ENCODE results near the gene TMEM209.

TMEM209 gene

GRCh38 chr7:130154501-130155317 is 50.5 kb downstream of the TMEM209 start:
- H3K27ac ChIP-seq (replicated peaks; ENCODE audit: low read length) = no peak overlapping the region
- no peak overlapping the region for H4K8ac ChIP-seq (ENCODE audit: low read depth, low read length)
- WGBS, 2 donors (ENCODE audit: extremely low coverage in 2 of 2, insufficient read length in 2 of 2, insufficient replicate concordance in 1 of 2) = no CpG with 5 or more reads among the region's 31 CpGs
- no peak overlapping the region for H3K9ac ChIP-seq (ENCODE audit: low read depth, low read length, poor library complexity)
- H3K27me3 ChIP-seq (ENCODE audit: control insufficient read depth in 3 of 3, insufficient read depth in 3 of 3, low read depth in 1 of 3, low read length in 3 of 3) = no peaks in the 10 kb centered on the region
- peak overlapping the region; percentile 67 for H3K14ac ChIP-seq (ENCODE audit: low read length)
- H2AFZ ChIP-seq (ENCODE audit: low read length) = no peak overlapping the region
- H3K4ac ChIP-seq (ENCODE audit: low read length) = no peak overlapping the region
- H2BK12ac ChIP-seq (ENCODE audit: low read length) = peak overlapping the region; percentile 66
- H3K79me1 ChIP-seq (ENCODE audit: low read depth, low read length) = no peaks in the 10 kb centered on the region
- H2BK15ac ChIP-seq (ENCODE audit: low read length) = no peak overlapping the region
- peaks cover 5 to 11% of the 10 kb centered on the region in 2 donors for H3K9me3 ChIP-seq (replicated peaks in 1 of 2; ENCODE audit: control insufficient read depth in 2 of 2, insufficient read depth in 1 of 2, low read depth in 1 of 2, low read length in 2 of 2)
- peak overlapping the region; percentile 76 for H3K23ac ChIP-seq (ENCODE audit: low read depth, low read length, poor library complexity)
- H3K4me3 ChIP-seq (ENCODE audit: low read length in 2 of 2) = peak overlapping the region in 1 of 2 donors; percentile 33
- no peak overlapping the region for H2BK120ac ChIP-seq (ENCODE audit: low read depth, low read length)
- peaks cover 2 to 8% of the 10 kb centered on the region in 2 donors for H3K4me1 ChIP-seq (ENCODE audit: control insufficient read depth in 2 of 2, insufficient read depth in 1 of 2, low read depth in 1 of 2, low read length in 2 of 2)
- H2BK5ac ChIP-seq (ENCODE audit: low read length) = peak overlapping the region; percentile 77
- peaks cover 6 to 23% of the 10 kb centered on the region in 2 donors for H3K36me3 ChIP-seq (replicated peaks in 1 of 2; ENCODE audit: control insufficient read depth in 2 of 2, insufficient read depth in 2 of 2, low read length in 2 of 2)
- no peak overlapping the region for H4K91ac ChIP-seq (ENCODE audit: low read depth, low read length, poor library complexity)
- no peak for DNase-seq (ENCODE audit: low spot score)
- peak overlapping the region; percentile 69 for H2AK5ac ChIP-seq (ENCODE audit: low read depth, low read length)
- H3K4me2 ChIP-seq (ENCODE audit: insufficient read depth, low read length, poor library complexity, severe bottlenecking) = no peak overlapping the region
- H3K18ac ChIP-seq (ENCODE audit: low read length) = peak overlapping the region; percentile 87

DNA sequence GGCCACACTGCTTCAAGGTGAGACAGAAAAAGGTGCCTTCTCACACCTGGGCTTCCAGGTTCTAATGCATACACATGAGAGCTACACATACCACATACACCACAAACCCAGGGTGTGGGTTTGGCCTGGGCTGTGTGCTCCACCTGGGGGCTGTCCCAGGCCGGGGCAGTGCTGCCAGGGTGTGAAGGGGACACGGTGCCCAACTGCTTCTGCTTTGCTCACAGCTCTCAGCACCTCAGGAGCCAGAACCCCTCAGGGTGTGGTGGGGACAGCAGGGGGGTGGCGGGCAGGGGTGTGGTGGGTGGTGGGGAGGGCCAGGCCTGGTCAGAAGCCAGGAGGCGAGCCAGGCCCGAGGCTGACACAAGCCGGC is 51.1 kb downstream of the TMEM209 start:
- no peaks in the 10 kb centered on the region for H3K27me3 ChIP-seq (ENCODE audit: control insufficient read depth in 3 of 3, insufficient read depth in 3 of 3, low read depth in 1 of 3, low read length in 3 of 3)
- H3K14ac ChIP-seq (ENCODE audit: low read length) = no peak overlapping the region
- no peak overlapping the region for H2BK5ac ChIP-seq (ENCODE audit: low read length)
- no CpG with 5 or more reads among the region's 6 CpGs for WGBS, 2 donors (ENCODE audit: extremely low coverage in 2 of 2, insufficient read length in 2 of 2, insufficient replicate concordance in 1 of 2)
- DNase-seq (ENCODE audit: low spot score) = no peak
- no peak overlapping the region for H2BK15ac ChIP-seq (ENCODE audit: low read length)
- H2AK5ac ChIP-seq (ENCODE audit: low read depth, low read length) = peak overlapping the region; percentile 69
- H2AFZ ChIP-seq (ENCODE audit: low read length) = no peak overlapping the region
- H3K9me3 ChIP-seq (replicated peaks in 1 of 2; ENCODE audit: control insufficient read depth in 2 of 2, insufficient read depth in 1 of 2, low read depth in 1 of 2, low read length in 2 of 2) = peaks cover 5 to 11% of the 10 kb centered on the region in 2 donors
- H2BK12ac ChIP-seq (ENCODE audit: low read length) = no peak overlapping the region
- H3K18ac ChIP-seq (ENCODE audit: low read length) = peak overlapping the region; percentile 39
- no peak overlapping the region for H3K23ac ChIP-seq (ENCODE audit: low read depth, low read length, poor library complexity)
- H2BK120ac ChIP-seq (ENCODE audit: low read depth, low read length) = no peak overlapping the region
- no peak overlapping the region for H4K91ac ChIP-seq (ENCODE audit: low read depth, low read length, poor library complexity)
- H3K4me1 ChIP-seq (ENCODE audit: control insufficient read depth in 2 of 2, insufficient read depth in 1 of 2, low read depth in 1 of 2, low read length in 2 of 2) = peaks cover 2 to 8% of the 10 kb centered on the region in 2 donors
- no peak overlapping the region for H3K4ac ChIP-seq (ENCODE audit: low read length)
- no peaks in the 10 kb centered on the region for H3K79me1 ChIP-seq (ENCODE audit: low read depth, low read length)
- no peak overlapping the region for H4K8ac ChIP-seq (ENCODE audit: low read depth, low read length)
- no peak overlapping the region for H3K4me3 ChIP-seq (ENCODE audit: low read length in 2 of 2)
- H3K27ac ChIP-seq (replicated peaks; ENCODE audit: low read length) = no peak overlapping the region
- no peak overlapping the region for H3K9ac ChIP-seq (ENCODE audit: low read depth, low read length, poor library complexity)
- peaks cover 6 to 19% of the 10 kb centered on the region in 2 donors for H3K36me3 ChIP-seq (replicated peaks in 1 of 2; ENCODE audit: control insufficient read depth in 2 of 2, insufficient read depth in 2 of 2, low read length in 2 of 2)
- H3K4me2 ChIP-seq (ENCODE audit: insufficient read depth, low read length, poor library complexity, severe bottlenecking) = no peak overlapping the region

- no peak for DNase-seq (ENCODE audit: low spot score)
- no peak overlapping the region for H2BK12ac ChIP-seq (ENCODE audit: low read length)
- H3K18ac ChIP-seq (ENCODE audit: low read length) = peak overlapping the region; percentile 90
- no peak overlapping the region for H3K27ac ChIP-seq (replicated peaks; ENCODE audit: low read length)
- no peak overlapping the region for H3K4me3 ChIP-seq (ENCODE audit: low read length in 2 of 2)
- H2AFZ ChIP-seq (ENCODE audit: low read length) = peak overlapping the region; percentile 72
- no CpG with 5 or more reads among the region's 29 CpGs for WGBS, 2 donors (ENCODE audit: extremely low coverage in 2 of 2, insufficient read length in 2 of 2, insufficient replicate concordance in 1 of 2)
- peak overlapping the region; percentile 61 for H3K4ac ChIP-seq (ENCODE audit: low read length)
- peak overlapping the region; percentile 12 for H3K9ac ChIP-seq (ENCODE audit: low read depth, low read length, poor library complexity)
- H3K79me1 ChIP-seq (ENCODE audit: low read depth, low read length) = no peaks in the 10 kb centered on the region
- H2BK15ac ChIP-seq (ENCODE audit: low read length) = peak overlapping the region; percentile 47
- peak overlapping the region; percentile 61 for H3K23ac ChIP-seq (ENCODE audit: low read depth, low read length, poor library complexity)
- peak overlapping the region; percentile 10 for H3K14ac ChIP-seq (ENCODE audit: low read length)
- no peak overlapping the region for H4K91ac ChIP-seq (ENCODE audit: low read depth, low read length, poor library complexity)
- peak overlapping the region; percentile 91 for H2AK5ac ChIP-seq (ENCODE audit: low read depth, low read length)
- H3K4me1 ChIP-seq (ENCODE audit: control insufficient read depth in 2 of 2, insufficient read depth in 1 of 2, low read depth in 1 of 2, low read length in 2 of 2) = peaks cover 2 to 8% of the 10 kb centered on the region in 2 donors
- H4K8ac ChIP-seq (ENCODE audit: low read depth, low read length) = peak overlapping the region; percentile 72
- no peaks in the 10 kb centered on the region for H3K27me3 ChIP-seq (ENCODE audit: control insufficient read depth in 3 of 3, insufficient read depth in 3 of 3, low read depth in 1 of 3, low read length in 3 of 3)
- no peak overlapping the region for H2BK5ac ChIP-seq (ENCODE audit: low read length)
- H2BK120ac ChIP-seq (ENCODE audit: low read depth, low read length) = no peak overlapping the region
- no peak overlapping the region for H3K4me2 ChIP-seq (ENCODE audit: insufficient read depth, low read length, poor library complexity, severe bottlenecking)
- H3K9me3 ChIP-seq (replicated peaks in 1 of 2; ENCODE audit: control insufficient read depth in 2 of 2, insufficient read depth in 1 of 2, low read depth in 1 of 2, low read length in 2 of 2) = peaks cover 5 to 11% of the 10 kb centered on the region in 2 donors
- peaks cover 6 to 12% of the 10 kb centered on the region in 2 donors for H3K36me3 ChIP-seq (replicated peaks in 1 of 2; ENCODE audit: control insufficient read depth in 2 of 2, insufficient read depth in 2 of 2, low read length in 2 of 2)
These were observed 51.8 kb downstream of the TMEM209 start for GRCh38 chr7:130153211-130153908.

Measured in neuronal stem cell (in vitro differentiated cells).